Fibroblast of lung (primary cell): ENCODE results near the gene IL10.
"Not testable (repeated sequence)": the region's sequence is repeated elsewhere in the genome, so short reads cannot be mapped to it uniquely, and the experiment has no call there.

Experiments
- EZH2 ChIP-seq: IDR thresholded peaks from 2 replicates; pipeline ENCODE4 v1.5.1; 2012; ENCODE audit warnings: low read length, control low read depth, mild to moderate bottlenecking; ENCODE audit errors: missing control alignments
- TF ChIP-seq, protein P1 (sequence below), 2 donors: IDR thresholded peaks in 1 of 2; conservative IDR thresholded peaks in 1 of 2; 1 replicate in 1 of 2; 2 replicates in 1 of 2; pipeline ENCODE4 v1.5.1; 2011 to 2012; ENCODE audit warnings: low read length in 2 of 2, control low read depth in 1 of 2, inconsistent platforms in 1 of 2, low read depth in 1 of 2, mild to moderate bottlenecking in 1 of 2

DNA sequence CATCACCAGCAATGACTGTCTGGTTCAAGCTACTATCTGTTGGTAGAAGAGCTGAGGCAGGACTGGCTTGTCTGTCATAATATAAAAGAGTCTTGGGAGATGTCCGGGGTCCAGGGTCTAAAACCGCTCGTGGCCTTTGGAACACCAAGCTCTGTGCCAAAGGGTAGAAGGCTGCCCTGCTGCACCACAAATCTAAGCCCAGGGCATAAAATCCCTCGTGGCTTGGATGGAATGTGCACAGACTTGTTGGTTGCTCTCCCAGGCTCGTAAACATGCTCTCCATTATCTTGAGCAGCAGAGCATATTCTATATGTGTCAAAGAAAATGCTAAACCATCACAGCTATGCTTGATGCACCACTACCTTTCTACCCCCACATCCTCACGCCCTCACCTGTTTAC is 6.6 kb upstream of the IL10 start:
- TF ChIP-seq, protein P1, sequence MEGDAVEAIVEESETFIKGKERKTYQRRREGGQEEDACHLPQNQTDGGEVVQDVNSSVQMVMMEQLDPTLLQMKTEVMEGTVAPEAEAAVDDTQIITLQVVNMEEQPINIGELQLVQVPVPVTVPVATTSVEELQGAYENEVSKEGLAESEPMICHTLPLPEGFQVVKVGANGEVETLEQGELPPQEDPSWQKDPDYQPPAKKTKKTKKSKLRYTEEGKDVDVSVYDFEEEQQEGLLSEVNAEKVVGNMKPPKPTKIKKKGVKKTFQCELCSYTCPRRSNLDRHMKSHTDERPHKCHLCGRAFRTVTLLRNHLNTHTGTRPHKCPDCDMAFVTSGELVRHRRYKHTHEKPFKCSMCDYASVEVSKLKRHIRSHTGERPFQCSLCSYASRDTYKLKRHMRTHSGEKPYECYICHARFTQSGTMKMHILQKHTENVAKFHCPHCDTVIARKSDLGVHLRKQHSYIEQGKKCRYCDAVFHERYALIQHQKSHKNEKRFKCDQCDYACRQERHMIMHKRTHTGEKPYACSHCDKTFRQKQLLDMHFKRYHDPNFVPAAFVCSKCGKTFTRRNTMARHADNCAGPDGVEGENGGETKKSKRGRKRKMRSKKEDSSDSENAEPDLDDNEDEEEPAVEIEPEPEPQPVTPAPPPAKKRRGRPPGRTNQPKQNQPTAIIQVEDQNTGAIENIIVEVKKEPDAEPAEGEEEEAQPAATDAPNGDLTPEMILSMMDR (conservative IDR thresholded peaks at IDR 0.05 in 1 of 2, IDR thresholded peaks at IDR 0.05 in 1 of 2; ENCODE audit: low read depth in 1 of 2, low read length in 2 of 2), result not testable (repeated sequence)
- TF ChIP-seq EZH2, result not testable (repeated sequence)
